NCI-H128 (cell line): ENCODE data around the gene HEPH.
"Not testable (repeated sequence)": the region's sequence is repeated elsewhere in the genome, so short reads cannot be mapped to it uniquely, and the experiment has no call there.

Source experiments
- DNase-seq: peaks from one replicate; lab custom pipeline; 2025; ENCODE audit not compliant: unreplicated experiment; lab: John Stamatoyannopoulos, UW

The HEPH gene

DNA sequence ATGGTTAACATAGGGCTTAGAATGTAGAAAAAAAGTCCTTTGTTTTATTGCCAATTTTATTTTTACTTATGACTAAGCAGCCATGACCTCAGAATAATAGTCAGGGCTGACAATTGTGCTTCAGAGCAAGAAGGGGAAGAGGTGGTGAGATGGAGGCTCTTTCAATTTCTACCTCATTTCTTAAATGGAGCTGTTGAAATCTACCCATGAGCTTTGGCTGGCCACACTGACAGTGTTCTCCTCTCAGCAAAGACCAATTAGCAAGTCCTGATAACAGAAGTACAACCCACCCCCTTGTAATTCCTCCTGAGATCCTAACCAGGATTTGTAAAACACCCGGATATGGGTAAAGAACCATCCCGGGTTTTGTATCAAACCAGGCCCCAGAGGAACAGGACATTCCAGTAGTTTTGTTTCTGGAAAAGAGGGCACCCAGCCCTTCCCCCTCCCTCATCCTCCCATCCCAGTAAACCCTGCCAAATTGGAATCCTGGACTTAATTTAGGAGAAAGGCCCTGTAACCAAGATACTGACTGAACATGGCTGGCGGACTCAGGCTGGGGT, at the start of gene HEPH:
TSS of gene HEPH (plus strand) at position 399 of the 563 bp plus-strand sequence. CDS start 6,324 bp downstream, outside the sequence.
- DNase-seq = no peak

DNA sequence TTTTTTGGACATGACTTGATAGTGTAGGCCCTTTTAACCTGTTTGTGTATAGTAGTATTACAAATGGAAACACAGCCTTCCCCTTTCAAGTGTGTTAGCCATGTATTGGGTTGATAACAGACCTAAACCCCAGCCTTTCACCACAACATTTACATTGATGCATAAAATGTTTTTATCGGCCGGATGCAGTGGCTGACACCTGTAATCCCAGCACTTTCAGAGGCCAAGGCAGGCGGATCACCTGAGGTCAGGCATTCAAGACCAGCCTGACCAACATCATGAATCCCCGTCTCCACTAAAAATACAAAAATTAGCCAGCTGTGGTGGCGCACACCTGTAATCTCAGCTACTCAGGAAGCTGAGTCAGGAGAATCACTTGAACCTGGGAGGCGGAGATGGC, 45.3 kb upstream of the HEPH start:
- DNase-seq = not testable (repeated sequence)

- DNase-seq = not testable (repeated sequence)
These were observed 42.7 kb upstream of the HEPH start for GRCh38 chrX:66121354-66121753.

- DNase-seq = no peak
These were observed 37.4 kb upstream of the HEPH start for GRCh38 chrX:66126662-66127061.

DNA sequence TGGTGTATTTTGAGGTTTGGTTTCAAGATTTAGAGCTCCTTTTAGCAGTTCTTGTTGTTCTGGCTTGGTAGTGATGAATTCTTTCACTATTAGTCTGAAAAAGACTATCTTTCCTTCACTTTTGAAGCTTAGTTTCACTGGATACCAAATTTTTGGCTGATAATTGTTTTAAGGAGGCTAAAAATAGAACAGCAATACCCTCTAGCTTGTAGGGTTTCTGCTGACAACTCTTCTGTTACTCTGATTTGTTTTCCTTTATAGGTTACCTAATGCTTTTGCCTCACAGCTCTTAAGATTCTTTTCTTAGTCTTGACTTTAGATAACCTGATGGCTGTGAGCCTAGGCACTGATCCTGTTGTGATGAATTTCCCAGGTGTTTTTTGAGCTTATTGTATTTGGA, 33.6 kb upstream of the HEPH start:
- no peak for DNase-seq

GRCh38 chrX:66135284-66135683, 28.8 kb upstream of the HEPH start:
- not testable (repeated sequence) for DNase-seq

DNA sequence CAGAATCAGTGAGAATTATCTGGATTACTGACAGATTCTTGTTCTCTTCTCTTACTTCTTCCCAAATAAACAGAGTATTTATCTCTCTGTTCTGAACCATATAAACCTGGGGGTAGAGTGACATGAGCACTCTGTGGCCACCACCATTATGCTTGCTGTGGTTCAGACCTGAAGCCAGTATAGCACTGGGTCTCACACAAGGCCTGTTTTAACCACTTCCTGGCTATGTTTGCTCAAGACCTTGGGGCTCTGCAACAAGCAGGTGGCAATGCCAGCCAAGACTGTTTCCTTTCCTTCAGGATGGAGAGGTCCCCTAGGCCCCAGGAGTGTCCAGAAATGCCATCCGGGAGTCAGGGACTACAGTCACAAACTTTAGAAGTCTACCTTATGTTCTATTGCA, 21.7 kb upstream of the HEPH start:
- DNase-seq = no peak

- no peak for DNase-seq
These were observed 19.8 kb upstream of the HEPH start for GRCh38 chrX:66144258-66144657.

DNA sequence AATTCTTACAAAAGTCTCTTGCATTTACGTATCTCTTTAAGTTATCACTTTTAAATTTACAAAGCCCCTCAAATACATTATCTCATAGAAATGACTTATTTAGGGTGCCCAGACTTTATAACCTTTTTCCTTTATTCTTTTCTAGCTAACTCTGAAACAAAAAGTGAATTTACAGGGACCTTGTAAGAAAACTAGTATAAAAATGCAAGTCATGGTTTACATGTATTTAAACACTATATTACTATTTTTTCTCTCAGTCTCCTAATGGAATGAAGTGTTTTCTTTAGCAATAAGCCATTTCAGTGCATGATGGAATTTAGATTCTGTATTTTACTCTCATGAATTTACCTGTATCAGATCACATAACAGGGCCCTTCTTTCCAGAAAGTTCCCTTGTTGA, 14.5 kb upstream of the HEPH start:
- no peak for DNase-seq

DNA sequence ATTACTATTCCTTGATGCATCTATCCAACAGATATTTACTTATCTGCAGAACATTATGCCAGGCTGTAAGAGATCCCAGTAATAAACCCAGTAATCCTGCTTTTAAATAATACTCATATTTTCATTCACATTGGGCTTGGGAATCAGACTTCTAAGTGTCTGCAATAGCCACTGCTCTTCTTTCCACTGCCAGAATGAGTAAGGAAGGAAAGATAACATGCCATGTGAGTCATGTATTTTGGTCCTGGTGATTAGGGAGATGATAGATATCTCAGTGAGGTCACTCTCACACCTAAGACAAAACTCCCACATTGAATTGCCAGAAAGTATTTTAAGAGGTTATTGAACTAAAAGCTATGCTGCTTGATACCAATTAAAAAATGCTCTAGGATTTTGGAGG, 13.9 kb upstream of the HEPH start:
- DNase-seq = no peak

GRCh38 chrX:66162331-66162822, 1.7 kb upstream of the HEPH start:
- no peak for DNase-seq

DNA sequence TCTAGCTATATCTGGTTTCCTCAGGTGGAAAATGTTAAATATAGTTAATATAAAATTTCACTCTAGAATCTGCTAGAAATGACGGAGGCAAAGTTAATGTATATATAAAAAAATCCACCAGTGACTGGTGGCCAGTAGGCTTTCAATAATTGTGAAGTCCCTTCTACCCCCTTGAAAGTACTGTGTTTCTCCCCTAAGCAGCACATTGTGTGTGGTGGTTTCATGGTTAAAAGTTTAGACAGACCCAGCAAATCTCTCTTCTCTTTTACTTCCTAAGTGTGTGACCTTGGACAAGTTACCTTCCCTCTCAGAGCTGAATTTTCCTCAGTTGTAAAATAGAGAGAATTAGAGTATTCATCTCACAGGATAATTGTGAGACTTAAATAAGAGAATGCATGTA, 600 bp upstream of the HEPH start:
- DNase-seq = no peak

DNA sequence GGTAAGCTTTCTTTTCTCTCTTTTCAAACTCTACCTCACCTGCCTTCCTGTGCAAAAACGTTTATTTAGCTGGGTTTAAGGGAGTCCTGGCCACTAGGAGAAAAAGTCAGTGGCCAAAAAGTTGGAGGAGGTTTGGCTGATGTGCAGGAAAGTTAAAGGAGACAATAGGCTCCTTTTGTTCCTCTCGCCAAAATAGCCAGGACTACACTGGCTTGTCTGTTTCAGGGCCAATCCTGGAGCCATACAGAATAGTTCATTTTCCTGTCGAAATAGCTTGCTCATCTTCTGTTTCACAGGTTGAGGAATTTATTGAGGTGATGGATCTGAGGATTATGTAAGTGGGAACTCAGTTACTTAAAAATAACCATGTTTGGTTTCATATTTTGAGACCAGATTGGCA, 423 bp downstream of the HEPH start:
- DNase-seq = no peak

DNA sequence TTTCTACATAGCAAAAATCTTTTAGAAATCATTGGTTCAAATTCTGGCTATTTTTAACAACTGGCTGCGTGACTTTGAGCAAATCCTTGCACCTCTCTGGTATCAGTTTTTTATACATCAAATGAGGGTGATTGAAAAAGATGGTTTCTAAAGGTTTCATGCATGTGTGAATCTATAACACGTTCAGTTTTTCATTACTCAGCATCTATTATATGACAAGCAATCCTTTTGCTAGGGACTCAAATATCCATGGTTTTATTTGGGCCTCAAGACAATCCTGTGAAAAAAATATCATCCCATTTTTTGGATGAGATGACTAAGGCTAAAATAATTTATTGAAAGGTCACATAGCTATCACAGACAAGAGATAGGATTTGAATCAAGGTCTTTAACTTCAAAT, 884 bp downstream of the HEPH start:
- no peak for DNase-seq

DNA sequence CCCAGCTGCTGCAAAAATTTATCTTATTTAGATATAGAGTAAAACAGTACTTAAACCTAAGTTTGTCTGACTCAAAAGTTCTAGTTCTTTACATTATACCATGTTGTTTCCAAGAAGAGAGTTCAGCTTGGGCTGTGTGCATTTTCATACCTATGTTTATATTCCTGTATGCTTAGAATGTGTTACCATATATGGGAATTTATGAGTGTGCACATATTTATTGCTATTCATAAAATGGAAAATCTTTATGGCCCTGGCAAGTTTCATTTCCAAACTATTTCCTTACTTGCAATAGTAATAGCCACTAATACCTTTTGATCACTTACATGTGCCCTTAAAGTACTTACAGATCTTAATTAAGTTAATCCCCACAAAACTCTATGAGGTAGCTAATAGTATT, 2.6 kb downstream of the HEPH start:
- DNase-seq = no peak

DNA sequence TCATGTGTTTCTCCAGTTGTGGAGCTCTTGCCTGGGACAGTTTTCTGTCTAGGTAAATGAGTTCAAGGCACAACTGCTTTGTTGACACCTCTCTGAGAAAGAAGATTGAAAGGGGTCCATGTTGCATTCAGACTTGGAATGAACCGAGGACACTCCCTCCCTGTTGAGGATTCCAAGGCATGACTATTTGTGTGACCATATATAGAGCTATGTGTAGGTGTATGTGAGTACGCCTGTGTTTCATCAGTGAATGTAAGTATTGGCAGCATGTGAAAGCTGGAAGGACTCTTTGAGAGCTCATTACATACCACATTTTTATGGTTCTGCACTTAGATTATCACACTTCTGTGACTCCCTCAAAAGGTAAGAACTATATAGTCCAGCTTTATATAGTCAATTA, 3.4 kb downstream of the HEPH start:
- no peak for DNase-seq

DNA sequence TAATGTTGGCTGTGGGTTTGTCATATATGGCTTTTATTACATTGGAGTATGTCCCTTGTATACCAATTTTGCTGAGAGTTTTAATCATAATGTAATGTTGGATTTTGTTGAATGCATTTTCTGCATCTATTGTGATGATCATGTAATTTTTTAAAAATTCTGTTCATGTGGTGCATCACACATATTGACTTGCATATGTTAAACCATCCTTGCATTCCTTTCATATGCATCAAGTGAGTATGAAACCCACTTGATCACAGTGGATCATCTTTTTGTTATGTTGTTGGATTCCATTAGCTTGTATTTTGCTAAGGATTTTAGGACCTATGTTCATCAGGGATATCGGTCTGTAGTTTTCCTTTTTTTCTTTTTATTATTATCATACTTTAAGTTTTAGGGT, 12.1 kb downstream of the HEPH start:
- no peak for DNase-seq

GRCh38 chrX:66191563-66191962, 27.5 kb downstream of the HEPH start:
- no peak for DNase-seq

DNA sequence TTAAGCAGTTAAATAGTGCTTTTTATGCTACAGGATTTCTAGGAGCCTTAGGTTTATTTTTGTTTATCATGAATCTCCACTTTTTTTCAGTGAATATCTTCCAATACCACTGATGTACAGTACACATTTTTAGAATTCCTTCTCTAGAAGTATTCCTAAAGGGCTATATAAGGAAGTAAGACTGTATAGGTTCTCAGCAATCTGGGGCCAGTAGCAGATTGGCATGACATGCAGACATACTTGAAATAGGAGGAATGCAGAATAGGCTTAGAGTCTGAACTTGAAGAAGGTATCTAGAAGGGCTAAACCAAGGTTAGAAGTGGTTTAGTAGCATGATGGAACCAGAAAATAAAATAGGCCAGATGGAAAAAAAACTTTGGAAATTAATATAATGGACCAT, 29.8 kb downstream of the HEPH start:
- no peak for DNase-seq

GRCh38 chrX:66200050-66200664, 36.1 kb downstream of the HEPH start:
- DNase-seq = no peak

- no peak for DNase-seq
These were observed 37.1 kb downstream of the HEPH start for GRCh38 chrX:66200855-66201795.

- DNase-seq = no peak
These were observed 39.1 kb downstream of the HEPH start for GRCh38 chrX:66203114-66203513.
